GM13976 (cell line): ENCODE measurements around the gene PTGIS.

Experiments
- DNase-seq: peaks from one replicate; pipeline ENCODE4 v3.0.0; 2012; ENCODE audit warnings: low spot score
- CTCF ChIP-seq: IDR thresholded peaks from 2 replicates; pipeline ENCODE4 v1.5.1; 2012; ENCODE audit warnings: borderline replicate concordance, mild to moderate bottlenecking; ENCODE audit not compliant: insufficient read depth; ENCODE audit errors: extremely low read depth, missing control alignments, control extremely low read depth
- in situ Hi-C: fragments of 300-500 bp; cut with MboI; formaldehyde crosslinking; loops from one replicate; pipeline ENCODE4 v1.12.0; 2022; ENCODE audit warnings: low sequenced_read_pairs, mixed read lengths, inconsistent platforms; ENCODE audit not compliant: unreplicated experiment

PTGIS gene

GRCh38 chr20:49589747-49590146 lies 21.8 kb upstream of the PTGIS start:
- TF ChIP-seq CTCF, result no peak
- in situ Hi-C loops, result no loop called here
- no peak for DNase-seq

GRCh38 chr20:49587111-49587570 lies 19.2 kb upstream of the PTGIS start:
- TF ChIP-seq CTCF, result no peak
- DNase-seq, result no peak
- in situ Hi-C loops, result no loop called here

- DNase-seq, result no peak
- in situ Hi-C loops, result no loop called here
- TF ChIP-seq CTCF, result no peak
Measured at GRCh38 chr20:49585585-49586245, 17.8 kb upstream of the PTGIS start.

GRCh38 chr20:49584418-49585382 lies 16.8 kb upstream of the PTGIS start:
- no peak for TF ChIP-seq CTCF
- in situ Hi-C loops, result no loop called here
- DNase-seq, result no peak

GRCh38 chr20:49583669-49584417 lies 15.9 kb upstream of the PTGIS start:
- in situ Hi-C loops, result no loop called here
- no peak for TF ChIP-seq CTCF
- DNase-seq, result no peak

GRCh38 chr20:49583343-49583668 lies 15.4 kb upstream of the PTGIS start:
- no peak for TF ChIP-seq CTCF
- in situ Hi-C loops, result no loop called here
- no peak for DNase-seq
